ENCODE data around the gene SRD5A3.

The SRD5A3 gene

GRCh38 chr4:55372259-55372658 is 26.2 kb downstream of the SRD5A3 start:
- no peak overlapping the region for H3K4me3 ChIP-seq (replicated peaks; ENCODE audit: low read depth, low read length)
- DNase-seq (ENCODE audit: low read depth) = peak; percentile 91
- no peak for TF ChIP-seq CTCF (IDR thresholded peaks at IDR 0.05; ENCODE audit: low read length, missing control alignments)

- TF ChIP-seq CTCF (IDR thresholded peaks at IDR 0.05; ENCODE audit: low read length, missing control alignments) = no peak
- DNase-seq (ENCODE audit: low read depth) = no peak
- H3K4me3 ChIP-seq (replicated peaks; ENCODE audit: low read depth, low read length) = no peak overlapping the region
These were observed 27.4 kb downstream of the SRD5A3 start for GRCh38 chr4:55373461-55373860.

- DNase-seq (ENCODE audit: low read depth) = no peak
- H3K4me3 ChIP-seq (replicated peaks; ENCODE audit: low read depth, low read length) = no peak overlapping the region
- no peak for TF ChIP-seq CTCF (IDR thresholded peaks at IDR 0.05; ENCODE audit: low read length, missing control alignments)
These were observed 30.7 kb downstream of the SRD5A3 start for GRCh38 chr4:55376698-55377097.

- H3K4me3 ChIP-seq (replicated peaks; ENCODE audit: low read depth, low read length) = no peak overlapping the region
- no peak for DNase-seq (ENCODE audit: low read depth)
- no peak for TF ChIP-seq CTCF (IDR thresholded peaks at IDR 0.05; ENCODE audit: low read length, missing control alignments)
These were observed 32.8 kb downstream of the SRD5A3 start for GRCh38 chr4:55378617-55379467.

- H3K4me3 ChIP-seq (replicated peaks; ENCODE audit: low read depth, low read length) = no peak overlapping the region
- DNase-seq (ENCODE audit: low read depth) = no peak
- TF ChIP-seq CTCF (IDR thresholded peaks at IDR 0.05; ENCODE audit: low read length, missing control alignments) = no peak
These were observed 34.5 kb downstream of the SRD5A3 start for GRCh38 chr4:55380576-55380975.

GRCh38 chr4:55381502-55381901 is 35.5 kb downstream of the SRD5A3 start:
- DNase-seq (ENCODE audit: low read depth) = no peak
- no peak overlapping the region for H3K4me3 ChIP-seq (replicated peaks; ENCODE audit: low read depth, low read length)
- no peak for TF ChIP-seq CTCF (IDR thresholded peaks at IDR 0.05; ENCODE audit: low read length, missing control alignments)

- DNase-seq (ENCODE audit: low read depth) = no peak
- no peak overlapping the region for H3K4me3 ChIP-seq (replicated peaks; ENCODE audit: low read depth, low read length)
- no peak for TF ChIP-seq CTCF (IDR thresholded peaks at IDR 0.05; ENCODE audit: low read length, missing control alignments)
These were observed 36.5 kb downstream of the SRD5A3 start for GRCh38 chr4:55382488-55383003.
